CD4-positive, CD25-positive, alpha-beta regulatory T cell (primary cell): Measurements from ENCODE around the gene GALE. TPM values are rescaled to one million over a fixed set of nuclear protein-coding genes. Genes with fewer than 3 reads are reported as not detected.
"Not testable (repeated sequence)": the region's sequence is repeated elsewhere in the genome, so short reads cannot be mapped to it uniquely, and the experiment has no call there.

ENCODE experiments used
- ATAC-seq, 2 donors: fragments of 150-1000 bp; cut with Tn5 transposase; one replicate each; pipeline ENCODE4 v1.10.0; 2021; ENCODE audit warnings: low read depth in 2 of 2, moderate number of reproducible peaks in 2 of 2, moderate library complexity in 1 of 2
- DNase-seq, 3 donors: peaks; one replicate each; pipeline versions ENCODE4 v3.0.0 to v3.0.0-alpha.2; 2012 to 2022; ENCODE audit warnings: mixed read lengths in 1 of 3
- H3K27ac ChIP-seq: one replicate; pipeline ENCODE4 v1.7.0; 2013; ENCODE audit warnings: mild to moderate bottlenecking, low read length; ENCODE audit not compliant: insufficient read depth, poor library complexity, severe bottlenecking
- H3K27me3 ChIP-seq: one replicate; pipeline ENCODE4 v1.7.0; 2013; ENCODE audit warnings: low read length; ENCODE audit not compliant: control insufficient read depth, insufficient read depth
- H3K36me3 ChIP-seq: one replicate; pipeline ENCODE4 v1.7.0; 2013; ENCODE audit warnings: mild to moderate bottlenecking, low read length, moderate library complexity; ENCODE audit not compliant: control insufficient read depth, insufficient read depth
- H3K4me1 ChIP-seq: 2 replicates; pipeline ENCODE4 v1.7.0; 2013; ENCODE audit warnings: mild to moderate bottlenecking, low read length; ENCODE audit not compliant: insufficient read depth, control insufficient read depth, poor library complexity, severe bottlenecking
- H3K4me3 ChIP-seq: one replicate; pipeline ENCODE4 v1.7.0; 2013; ENCODE audit warnings: low read depth, mild to moderate bottlenecking, low read length, moderate library complexity
- H3K9me3 ChIP-seq, 2 experiments: 1 replicate in 1 of 2; 2 replicates in 1 of 2; pipeline ENCODE4 v1.7.0; 2013; ENCODE audit warnings: low read length in 2 of 2, mild to moderate bottlenecking in 1 of 2, moderate library complexity in 1 of 2; ENCODE audit not compliant: control insufficient read depth in 2 of 2
- H3K27ac Mint-ChIP-seq, 3 donors: one replicate each; pipeline ENCODE4 v1.8.0; 2020 to 2022; ENCODE audit warnings: mild to moderate bottlenecking in 3 of 3, mixed read lengths in 3 of 3, moderate library complexity in 2 of 3
- H3K27me3 Mint-ChIP-seq: one replicate; pipeline ENCODE4 v1.8.0; 2022; ENCODE audit warnings: mild to moderate bottlenecking, mixed read lengths
- H3K36me3 Mint-ChIP-seq: one replicate; pipeline ENCODE4 v1.8.0; 2020; ENCODE audit warnings: mixed read lengths
- H3K4me1 Mint-ChIP-seq, 4 donors: one replicate each; pipeline ENCODE4 v1.8.0; 2020 to 2022; ENCODE audit warnings: mixed read lengths in 4 of 4, mild to moderate bottlenecking in 1 of 4
- H3K4me3 Mint-ChIP-seq, 4 donors: one replicate each; pipeline ENCODE4 v1.8.0; 2020 to 2022; ENCODE audit warnings: mild to moderate bottlenecking in 4 of 4, mixed read lengths in 4 of 4, moderate library complexity in 3 of 4
- H3K9me3 Mint-ChIP-seq, 7 donors: one replicate each; pipeline ENCODE4 v1.8.0; 2020 to 2022; ENCODE audit warnings: mixed read lengths in 7 of 7, mild to moderate bottlenecking in 3 of 7, moderate library complexity in 2 of 7
- polyA plus RNA-seq, 4 donors: library from polyadenylated mRNA; unstranded; fragments of 300-500 nt; fragmentation: Illumina TruSeq; gene quantifications; one replicate each; pipeline ENCODE4 v1.2.3, GENCODE V29; 2021
- total RNA-seq: library from RNA; stranded (reverse); gene quantifications from one replicate; pipeline ENCODE4 v1.2.3, GENCODE V29; 2022

The GALE gene
- total RNA-seq (7.0 TPM), polyA plus RNA-seq (10 to 100 TPM in 1 of 4 donors, 1 to 10 TPM in 3; 8.0 to 10.3 (median 9.8) TPM)

DNA sequence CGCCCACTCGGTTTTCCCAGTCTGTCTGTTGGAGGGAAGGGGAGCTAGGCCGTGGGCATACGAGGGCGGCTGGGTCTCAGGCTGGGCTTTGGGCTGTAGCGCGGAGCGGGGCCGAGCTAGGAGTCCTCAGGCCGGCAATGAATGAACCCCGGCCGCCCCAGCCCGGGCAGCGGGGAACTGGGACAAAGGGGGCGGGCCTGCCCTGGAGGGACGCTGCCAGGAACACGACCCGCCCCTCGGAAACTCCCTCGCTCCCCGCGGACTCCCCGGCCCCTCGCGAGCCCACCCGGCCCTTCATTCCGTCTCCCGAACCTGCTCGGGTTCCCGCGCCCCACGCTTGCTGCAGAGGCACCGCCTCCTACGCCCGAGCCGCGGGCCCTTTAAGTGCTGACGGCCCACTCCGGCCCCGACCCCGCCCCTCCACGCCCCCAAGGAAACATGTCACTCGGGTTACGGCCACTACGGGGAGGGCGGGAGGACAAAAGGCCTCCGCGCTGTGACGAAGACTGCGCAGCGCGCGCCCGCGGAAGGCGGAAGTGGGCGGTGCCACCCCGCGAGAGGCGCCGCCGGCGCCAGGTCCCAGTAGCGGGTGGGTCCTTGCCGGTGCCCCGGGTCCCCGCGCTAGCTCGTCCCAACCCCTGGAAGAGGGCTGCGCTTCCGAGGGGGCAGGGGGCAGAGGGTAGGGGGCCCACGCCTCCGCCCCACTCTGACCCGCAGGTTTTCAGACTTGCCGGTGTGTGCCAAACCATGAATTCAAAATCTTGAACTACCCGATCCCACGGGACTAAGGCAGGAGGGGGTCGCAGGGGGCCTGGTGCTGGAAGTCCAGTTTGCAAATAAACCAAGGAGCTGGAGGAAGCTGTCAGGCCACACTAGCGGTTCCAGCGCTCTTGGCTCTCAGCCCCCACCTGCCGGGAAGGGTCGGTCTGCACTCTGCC is at the start of gene GALE:
Gene GALE (minus strand): TSS at position 355 of the 938 bp plus-strand sequence. CDS start 1,747 bp downstream, outside the sequence.
- H3K9me3 ChIP-seq: no peaks in the 10 kb centered on the region
- H3K27ac Mint-ChIP-seq: peak within 1 kb of the TSS; percentile 92 to 95 (median 92)
- DNase-seq (peak; percentile 94 to 98 (median 95)), ATAC-seq (peak; percentile 89 to 92)
- peaks cover 20% of the 10 kb centered on the region for H3K36me3 Mint-ChIP-seq
- peak within 1 kb of the TSS; percentile 73 for H3K4me3 ChIP-seq
- peaks cover 0 to 21% (median 7%) of the 10 kb centered on the region in 4 donors for H3K4me1 Mint-ChIP-seq
- peak within 1 kb of the TSS; percentile 89 for H3K27ac ChIP-seq
- H3K4me3 Mint-ChIP-seq: peak within 1 kb of the TSS; percentile 91 to 98 (median 92)
- no peaks in the 10 kb centered on the region for H3K27me3 ChIP-seq
- H3K27me3 Mint-ChIP-seq: no peaks in the 10 kb centered on the region
- H3K36me3 ChIP-seq: peaks cover 10% of the 10 kb centered on the region
- H3K4me1 ChIP-seq: peaks cover 20% of the 10 kb centered on the region
- no peaks in the 10 kb centered on the region for H3K9me3 Mint-ChIP-seq

DNA sequence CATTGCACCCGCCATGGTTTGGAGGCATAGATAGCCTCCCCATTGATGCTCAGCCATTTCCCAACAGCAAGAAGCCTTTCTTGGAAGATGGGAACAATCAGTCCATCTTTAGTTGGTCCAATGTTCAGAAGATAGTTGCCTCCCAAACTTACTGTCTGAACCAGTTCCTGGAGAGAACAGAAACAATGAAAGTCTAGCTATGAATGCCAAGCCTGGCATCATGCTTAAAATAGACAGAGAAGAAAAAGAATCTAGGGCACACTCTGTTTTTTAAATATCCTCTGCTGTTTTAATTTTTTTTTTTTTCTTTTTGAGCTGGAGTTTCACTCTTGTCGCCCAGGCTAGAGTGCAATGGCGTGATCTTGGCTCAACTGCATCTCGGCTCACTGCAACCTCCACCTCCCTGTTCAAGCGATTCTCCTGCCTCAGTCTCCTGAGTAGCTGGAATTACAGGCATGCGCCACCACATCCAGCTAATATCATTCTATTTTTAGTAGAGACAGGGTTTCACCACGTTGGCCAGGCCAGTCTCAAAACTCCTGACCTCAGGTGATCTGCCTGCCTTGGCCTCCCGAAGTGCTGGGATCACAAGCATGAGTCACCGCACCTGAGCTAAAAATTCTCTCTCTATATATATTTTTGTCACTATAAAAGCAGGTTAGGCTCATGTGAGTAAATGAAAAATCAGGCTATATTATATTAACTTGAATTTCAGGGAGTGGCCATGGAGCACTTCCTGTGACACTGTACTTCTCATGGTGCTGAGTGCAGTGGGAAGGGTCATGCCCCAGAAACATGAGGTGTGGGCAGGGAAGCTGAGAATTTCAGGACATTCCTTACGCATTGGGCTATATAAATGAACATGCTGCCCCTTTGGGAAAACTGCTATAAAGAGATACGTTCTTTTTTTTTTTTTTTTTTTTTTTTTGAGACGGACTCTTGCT is 48.4 kb upstream of the GALE start:
- DNase-seq (no peak), ATAC-seq (no peak)
- peaks cover 35% of the 10 kb centered on the region for H3K36me3 Mint-ChIP-seq

DNA sequence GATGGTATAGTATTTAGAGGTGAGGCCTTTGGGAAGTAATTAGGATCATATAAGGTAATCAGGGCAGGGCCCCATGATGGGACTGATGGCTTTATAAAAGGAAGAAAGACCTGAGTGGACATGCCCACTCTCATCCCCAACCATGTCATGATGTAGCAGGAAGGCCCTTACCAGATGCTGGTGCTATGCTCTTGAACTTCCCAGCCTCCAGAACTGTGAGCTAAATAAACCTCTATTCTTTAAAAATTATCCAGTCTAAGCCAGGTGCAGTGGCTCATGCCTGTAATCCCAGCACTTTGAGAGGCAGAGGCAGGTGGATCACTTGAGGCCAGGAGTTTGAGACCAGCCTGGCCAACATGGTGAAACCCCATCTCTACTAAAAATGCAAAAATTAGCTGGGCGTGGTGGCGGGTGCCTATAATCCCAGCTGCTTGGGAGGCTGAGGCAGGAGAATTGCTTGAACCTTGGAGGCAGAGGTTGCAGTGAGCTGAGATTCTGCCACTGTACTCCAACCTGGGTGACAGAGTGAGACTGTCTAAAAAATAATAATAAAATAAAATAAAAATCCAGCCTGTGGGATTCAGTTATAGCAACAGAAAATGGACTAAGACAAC is 47.0 kb upstream of the GALE start:
- not testable (repeated sequence) for H3K9me3 ChIP-seq, DNase-seq, H3K27ac ChIP-seq, H3K4me3 Mint-ChIP-seq, H3K9me3 Mint-ChIP-seq, H3K27me3 ChIP-seq, H3K4me1 Mint-ChIP-seq, ATAC-seq, H3K4me1 ChIP-seq, H3K4me3 ChIP-seq, H3K27me3 Mint-ChIP-seq
- Mint-ChIP-seq H3K36me3 (peaks cover 35% of the 10 kb centered on the region), H3K27ac (peak overlapping the region in 1 of 3 donors; percentile 26)
- peaks cover 26% of the 10 kb centered on the region for H3K36me3 ChIP-seq

More for the DNA sequence above, 48.4 kb upstream of the GALE start:
- H3K27ac ChIP-seq: no peak overlapping the region
- Mint-ChIP-seq H3K4me3 (no peak overlapping the region), H3K9me3 (peaks cover 0 to 7% (median 1%) of the 10 kb centered on the region in 7 donors), H3K27me3 (no peaks in the 10 kb centered on the region), H3K4me1 (no peaks in the 10 kb centered on the region), H3K27ac (no peak overlapping the region)
- H3K4me1 ChIP-seq: no peaks in the 10 kb centered on the region
- no peaks in the 10 kb centered on the region for H3K9me3 ChIP-seq
- H3K36me3 ChIP-seq: peaks cover 26% of the 10 kb centered on the region
- H3K4me3 ChIP-seq: no peak overlapping the region
- H3K27me3 ChIP-seq: no peaks in the 10 kb centered on the region

DNA sequence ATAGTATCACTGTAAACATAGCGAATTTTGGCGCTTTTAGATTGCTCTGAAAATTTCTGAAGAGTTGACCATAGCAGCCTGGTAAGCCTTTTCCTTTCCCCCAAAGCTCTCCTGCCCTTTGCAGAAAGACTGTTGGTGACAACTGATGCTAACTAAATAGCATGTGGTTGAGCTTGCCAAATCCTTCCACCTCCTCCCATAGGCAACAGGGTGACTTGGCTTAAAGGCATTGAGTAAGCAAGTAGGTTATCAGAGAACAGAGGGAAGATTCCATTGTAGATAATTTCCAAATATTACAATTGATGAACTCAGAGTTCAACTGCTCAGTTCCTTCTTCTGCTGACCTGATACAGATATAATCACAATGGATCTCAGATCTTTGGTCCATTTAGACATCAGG is 44.6 kb upstream of the GALE start:
- H3K4me3 Mint-ChIP-seq: no peak overlapping the region
- H3K4me1 Mint-ChIP-seq: no peaks in the 10 kb centered on the region
- H3K9me3 Mint-ChIP-seq: peaks cover 0 to 7% (median 1%) of the 10 kb centered on the region in 7 donors
- H3K27me3 Mint-ChIP-seq: peaks cover 8% of the 10 kb centered on the region
- no peak overlapping the region for H3K27ac Mint-ChIP-seq
- peaks cover 2% of the 10 kb centered on the region for H3K27me3 ChIP-seq
- H3K36me3 ChIP-seq: peaks cover 26% of the 10 kb centered on the region
- no peaks in the 10 kb centered on the region for H3K9me3 ChIP-seq
- no peaks in the 10 kb centered on the region for H3K4me1 ChIP-seq
- no peak for ATAC-seq
- H3K4me3 ChIP-seq: no peak overlapping the region
- no peak overlapping the region for H3K27ac ChIP-seq
- no peak for DNase-seq
- peaks cover 32% of the 10 kb centered on the region for H3K36me3 Mint-ChIP-seq

DNA sequence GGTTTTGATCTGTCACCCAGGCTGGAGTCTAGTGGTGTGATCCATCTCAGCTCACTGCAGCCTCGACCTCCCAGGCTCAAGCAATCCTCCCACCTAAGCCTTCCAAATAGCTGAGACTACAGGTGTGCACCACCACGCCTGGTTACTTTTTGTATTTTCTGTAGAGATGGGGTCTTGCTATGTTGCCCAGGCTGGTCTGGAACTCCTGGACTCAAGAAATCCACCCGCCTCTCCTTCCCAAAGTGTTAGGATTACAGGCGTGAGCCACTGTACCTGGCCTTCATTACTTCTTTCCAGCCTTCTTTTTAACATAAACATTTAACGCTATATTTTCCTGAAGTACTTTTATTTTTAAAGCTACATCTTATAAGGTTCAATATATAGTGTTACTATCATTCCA is 43.1 kb upstream of the GALE start:
- Histone ChIP-seq H3K9me3 (no peaks in the 10 kb centered on the region), H3K4me3 (no peak overlapping the region), H3K27me3 (peaks cover 2% of the 10 kb centered on the region), H3K27ac (no peak overlapping the region), H3K36me3 (peaks cover 21% of the 10 kb centered on the region), H3K4me1 (peaks cover 3% of the 10 kb centered on the region)
- ATAC-seq (no peak), DNase-seq (no peak)
- Mint-ChIP-seq H3K36me3 (peaks cover 31% of the 10 kb centered on the region), H3K27ac (no peak overlapping the region), H3K4me3 (no peak overlapping the region), H3K27me3 (peaks cover 8% of the 10 kb centered on the region), H3K4me1 (peaks cover 0 to under 1% (median under 1%) of the 10 kb centered on the region in 4 donors), H3K9me3 (peaks cover 0 to 7% (median 1%) of the 10 kb centered on the region in 7 donors)

DNA sequence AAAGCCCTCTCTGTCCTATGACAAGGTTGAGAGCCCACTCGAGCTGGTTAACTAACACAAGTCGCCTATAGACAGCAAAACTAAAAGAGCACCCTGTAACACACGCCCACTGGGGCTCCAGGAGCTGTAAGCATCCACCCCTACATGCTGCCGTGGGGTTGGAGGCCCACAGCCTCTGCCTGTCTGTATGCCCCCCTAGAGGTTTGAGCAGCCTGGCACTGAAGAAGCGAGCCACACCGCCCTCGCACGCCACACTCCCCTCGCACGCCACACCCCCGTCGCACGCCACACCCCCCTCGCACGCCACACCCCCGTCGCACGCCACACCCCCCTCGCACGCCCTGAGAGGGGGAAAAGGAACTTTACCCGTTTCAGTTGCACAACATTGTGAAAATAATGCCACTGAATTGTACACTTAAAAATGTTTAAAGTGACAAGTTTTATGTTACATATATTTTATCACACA is 37.9 kb upstream of the GALE start:
- Mint-ChIP-seq H3K9me3 (no peaks in the 10 kb centered on the region), H3K27me3 (peaks cover 18% of the 10 kb centered on the region), H3K4me1 (peaks cover 4 to 12% (median 6%) of the 10 kb centered on the region in 4 donors), H3K36me3 (no peaks in the 10 kb centered on the region), H3K27ac (peak overlapping the region in 1 of 3 donors; percentile 46), H3K4me3 (peak overlapping the region; percentile 11 to 89 (median 64))
- Histone ChIP-seq H3K9me3 (no peaks in the 10 kb centered on the region), H3K27me3 (peaks cover 2% of the 10 kb centered on the region), H3K36me3 (no peaks in the 10 kb centered on the region), H3K4me3 (peak overlapping the region; percentile 52), H3K4me1 (peaks cover 11% of the 10 kb centered on the region), H3K27ac (no peak overlapping the region)
- ATAC-seq: peak; percentile 99
- peak; percentile 69 to 80 (median 80) for DNase-seq

DNA sequence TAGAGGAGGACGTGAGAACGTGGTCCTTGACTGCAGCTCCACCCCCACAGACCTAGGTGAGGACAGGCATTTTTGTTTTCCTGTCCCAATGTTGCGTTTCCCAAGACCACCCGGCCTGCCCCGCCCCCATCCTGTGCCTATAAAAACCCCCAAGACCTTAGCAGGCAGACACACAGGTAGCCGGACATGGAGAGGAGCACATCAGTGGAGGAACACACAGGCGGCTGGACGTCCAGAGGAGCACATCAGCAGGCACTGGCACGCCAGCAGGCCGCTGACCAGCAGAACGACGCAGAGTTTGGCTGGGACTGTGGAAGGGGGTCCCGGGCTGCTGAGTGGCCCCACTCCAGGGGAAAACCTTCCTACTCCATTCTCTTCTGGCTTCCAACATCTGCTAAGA is 37.4 kb upstream of the GALE start:
- no peaks in the 10 kb centered on the region for H3K9me3 ChIP-seq
- H3K36me3 ChIP-seq: no peaks in the 10 kb centered on the region
- H3K4me1 ChIP-seq: peaks cover 11% of the 10 kb centered on the region
- DNase-seq (peak in 1 of 3 donors; percentile 29), ATAC-seq (no peak)
- peak overlapping the region; percentile 52 for H3K4me3 ChIP-seq
- H3K36me3 Mint-ChIP-seq: no peaks in the 10 kb centered on the region
- H3K27ac ChIP-seq: no peak overlapping the region
- no peaks in the 10 kb centered on the region for H3K9me3 Mint-ChIP-seq
- H3K27me3 Mint-ChIP-seq: peaks cover 18% of the 10 kb centered on the region
- peaks cover 2% of the 10 kb centered on the region for H3K27me3 ChIP-seq
- no peak overlapping the region for H3K27ac Mint-ChIP-seq
- peak overlapping the region in 3 of 4 donors; percentile 11 to 89 (median 78) for H3K4me3 Mint-ChIP-seq
- H3K4me1 Mint-ChIP-seq: peaks cover 4 to 12% (median 6%) of the 10 kb centered on the region in 4 donors
